ENCODE results near the gene FKBP1C.
"Not testable (repeated sequence)": the region's sequence is repeated elsewhere in the genome, so short reads cannot be mapped to it uniquely, and the experiment has no call there.

DNA sequence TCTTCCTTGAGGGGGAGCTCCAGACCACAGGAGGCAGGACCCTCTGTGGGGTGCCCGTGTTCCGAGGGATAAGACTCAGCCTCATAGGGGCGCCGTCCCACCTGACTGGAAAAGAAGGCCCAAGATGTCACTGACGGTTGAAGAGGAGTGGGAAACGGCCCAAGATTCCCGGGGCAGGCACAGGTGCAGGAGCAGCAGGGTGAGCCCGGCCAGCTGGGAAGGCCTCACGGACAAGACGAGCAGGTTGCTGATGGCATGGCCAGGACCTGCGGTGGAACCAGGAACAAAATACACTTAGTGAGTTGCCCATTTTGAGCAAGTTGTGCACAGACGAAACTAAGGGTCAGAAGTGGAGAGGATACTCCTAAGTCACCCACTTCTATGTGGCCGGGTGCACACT, 18.8 kb downstream of the FKBP1C start:
- TF ChIP-seq, protein P1, sequence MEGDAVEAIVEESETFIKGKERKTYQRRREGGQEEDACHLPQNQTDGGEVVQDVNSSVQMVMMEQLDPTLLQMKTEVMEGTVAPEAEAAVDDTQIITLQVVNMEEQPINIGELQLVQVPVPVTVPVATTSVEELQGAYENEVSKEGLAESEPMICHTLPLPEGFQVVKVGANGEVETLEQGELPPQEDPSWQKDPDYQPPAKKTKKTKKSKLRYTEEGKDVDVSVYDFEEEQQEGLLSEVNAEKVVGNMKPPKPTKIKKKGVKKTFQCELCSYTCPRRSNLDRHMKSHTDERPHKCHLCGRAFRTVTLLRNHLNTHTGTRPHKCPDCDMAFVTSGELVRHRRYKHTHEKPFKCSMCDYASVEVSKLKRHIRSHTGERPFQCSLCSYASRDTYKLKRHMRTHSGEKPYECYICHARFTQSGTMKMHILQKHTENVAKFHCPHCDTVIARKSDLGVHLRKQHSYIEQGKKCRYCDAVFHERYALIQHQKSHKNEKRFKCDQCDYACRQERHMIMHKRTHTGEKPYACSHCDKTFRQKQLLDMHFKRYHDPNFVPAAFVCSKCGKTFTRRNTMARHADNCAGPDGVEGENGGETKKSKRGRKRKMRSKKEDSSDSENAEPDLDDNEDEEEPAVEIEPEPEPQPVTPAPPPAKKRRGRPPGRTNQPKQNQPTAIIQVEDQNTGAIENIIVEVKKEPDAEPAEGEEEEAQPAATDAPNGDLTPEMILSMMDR (IDR thresholded peaks at IDR 0.05), result not testable (repeated sequence)
- not testable (repeated sequence) for TF ChIP-seq POLR2A (IDR thresholded peaks at IDR 0.05)

Measured in heart left ventricle (tissue), 13 donors.